ENCODE measurements around the gene PLA2G4D. TPM values are rescaled to one million over a fixed set of nuclear protein-coding genes. Genes with fewer than 3 reads are reported as not detected.

The PLA2G4D gene
- total RNA-seq, 1 experiment from 2014 or later = 0.34 TPM

DNA sequence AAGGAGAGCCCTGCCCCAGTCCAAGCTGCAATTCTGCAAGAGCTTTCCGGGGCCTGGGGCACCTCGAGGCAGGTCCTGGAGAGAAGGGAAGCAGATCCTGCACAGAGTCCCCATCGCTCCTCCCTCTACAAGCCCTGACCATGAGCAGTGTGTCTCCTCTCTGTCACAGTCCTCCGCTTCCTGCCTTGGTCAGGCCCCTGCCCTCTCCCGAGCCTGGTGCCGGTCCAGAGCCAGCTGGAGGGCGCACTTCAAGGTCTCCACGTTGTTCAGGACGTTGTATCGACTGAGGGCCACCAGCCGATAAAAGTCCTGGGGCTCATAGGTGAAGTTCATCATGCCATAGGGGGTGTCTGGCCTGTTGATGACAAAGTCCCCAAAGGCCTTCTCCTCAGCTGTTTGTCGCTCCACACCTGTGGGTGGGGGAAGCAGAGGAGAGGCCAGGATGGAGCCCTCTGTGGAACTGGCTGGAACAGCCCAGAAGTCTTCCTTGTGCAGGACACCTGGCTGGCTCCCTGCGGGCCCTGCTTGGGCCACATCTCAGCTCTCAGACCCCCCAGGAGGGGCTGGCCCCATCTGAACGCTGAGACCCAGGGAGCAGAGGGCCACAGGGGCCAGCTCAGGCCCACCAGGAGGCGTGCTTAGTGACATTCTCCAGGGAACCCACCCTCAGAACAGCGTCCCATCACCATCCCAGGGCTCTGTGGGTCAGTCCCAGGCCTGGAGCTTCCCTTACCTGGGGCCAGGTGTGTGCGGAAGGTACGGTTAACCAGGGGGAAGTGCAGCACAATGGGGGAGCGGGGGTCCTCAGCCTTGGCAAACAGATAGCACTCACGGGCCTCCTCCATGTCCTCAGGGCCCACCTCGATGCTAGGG is 47.7 kb upstream of the PLA2G4D start (continued):
- TF ChIP-seq REST (IDR thresholded peaks at IDR 0.05; ENCODE audit: low read depth) = no peak

GRCh38 chr15:42141246-42141645 is 46.9 kb upstream of the PLA2G4D start:
- no peaks in the 10 kb centered on the region for H3K36me3 ChIP-seq (ENCODE audit: control insufficient read depth in 1 of 2, insufficient read depth in 2 of 2, low read length in 2 of 2)
- TF ChIP-seq EGR1 (IDR thresholded peaks at IDR 0.05; ENCODE audit: low read depth) (no peak), MAX (IDR thresholded peaks at IDR 0.05) (no peak), CEBPB (IDR thresholded peaks at IDR 0.05; ENCODE audit: low read depth) (no peak), ELF1 (IDR thresholded peaks at IDR 0.05; ENCODE audit: borderline replicate concordance, low read depth) (no peak), YY1 (IDR thresholded peaks at IDR 0.05; ENCODE audit: extremely low read depth, insufficient replicate concordance, low read depth, low read length) (no peak), RAD21 (IDR thresholded peaks at IDR 0.05; ENCODE audit: low read depth) (no peak), FOSL1 (IDR thresholded peaks at IDR 0.05; ENCODE audit: low read depth) (no peak), POLR2A (IDR thresholded peaks at IDR 0.05; ENCODE audit: borderline replicate concordance, extremely low read depth, insufficient read depth, insufficient read length) (no peak), SP1 (IDR thresholded peaks at IDR 0.05; ENCODE audit: low read depth) (no peak), SIN3A (IDR thresholded peaks at IDR 0.05; ENCODE audit: low read depth) (no peak), CBX3 (IDR thresholded peaks at IDR 0.05; ENCODE audit: low read depth) (no peak), JUND (IDR thresholded peaks at IDR 0.05) (no peak)
- TF ChIP-seq, protein P1, sequence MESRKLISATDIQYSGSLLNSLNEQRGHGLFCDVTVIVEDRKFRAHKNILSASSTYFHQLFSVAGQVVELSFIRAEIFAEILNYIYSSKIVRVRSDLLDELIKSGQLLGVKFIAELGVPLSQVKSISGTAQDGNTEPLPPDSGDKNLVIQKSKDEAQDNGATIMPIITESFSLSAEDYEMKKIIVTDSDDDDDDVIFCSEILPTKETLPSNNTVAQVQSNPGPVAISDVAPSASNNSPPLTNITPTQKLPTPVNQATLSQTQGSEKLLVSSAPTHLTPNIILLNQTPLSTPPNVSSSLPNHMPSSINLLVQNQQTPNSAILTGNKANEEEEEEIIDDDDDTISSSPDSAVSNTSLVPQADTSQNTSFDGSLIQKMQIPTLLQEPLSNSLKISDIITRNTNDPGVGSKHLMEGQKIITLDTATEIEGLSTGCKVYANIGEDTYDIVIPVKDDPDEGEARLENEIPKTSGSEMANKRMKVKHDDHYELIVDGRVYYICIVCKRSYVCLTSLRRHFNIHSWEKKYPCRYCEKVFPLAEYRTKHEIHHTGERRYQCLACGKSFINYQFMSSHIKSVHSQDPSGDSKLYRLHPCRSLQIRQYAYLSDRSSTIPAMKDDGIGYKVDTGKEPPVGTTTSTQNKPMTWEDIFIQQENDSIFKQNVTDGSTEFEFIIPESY (IDR thresholded peaks at IDR 0.05; ENCODE audit: extremely low read depth, insufficient replicate concordance, low read length) = no peak
- TF ChIP-seq, protein P2, sequence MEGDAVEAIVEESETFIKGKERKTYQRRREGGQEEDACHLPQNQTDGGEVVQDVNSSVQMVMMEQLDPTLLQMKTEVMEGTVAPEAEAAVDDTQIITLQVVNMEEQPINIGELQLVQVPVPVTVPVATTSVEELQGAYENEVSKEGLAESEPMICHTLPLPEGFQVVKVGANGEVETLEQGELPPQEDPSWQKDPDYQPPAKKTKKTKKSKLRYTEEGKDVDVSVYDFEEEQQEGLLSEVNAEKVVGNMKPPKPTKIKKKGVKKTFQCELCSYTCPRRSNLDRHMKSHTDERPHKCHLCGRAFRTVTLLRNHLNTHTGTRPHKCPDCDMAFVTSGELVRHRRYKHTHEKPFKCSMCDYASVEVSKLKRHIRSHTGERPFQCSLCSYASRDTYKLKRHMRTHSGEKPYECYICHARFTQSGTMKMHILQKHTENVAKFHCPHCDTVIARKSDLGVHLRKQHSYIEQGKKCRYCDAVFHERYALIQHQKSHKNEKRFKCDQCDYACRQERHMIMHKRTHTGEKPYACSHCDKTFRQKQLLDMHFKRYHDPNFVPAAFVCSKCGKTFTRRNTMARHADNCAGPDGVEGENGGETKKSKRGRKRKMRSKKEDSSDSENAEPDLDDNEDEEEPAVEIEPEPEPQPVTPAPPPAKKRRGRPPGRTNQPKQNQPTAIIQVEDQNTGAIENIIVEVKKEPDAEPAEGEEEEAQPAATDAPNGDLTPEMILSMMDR (IDR thresholded peaks at IDR 0.05 in 2 of 3, conservative IDR thresholded peaks at IDR 0.05 in 1 of 3; ENCODE audit: borderline replicate concordance in 1 of 3, insufficient read depth in 1 of 3, low read depth in 2 of 3, low read length in 2 of 3) = no peak
- TF ChIP-seq, protein P3, sequence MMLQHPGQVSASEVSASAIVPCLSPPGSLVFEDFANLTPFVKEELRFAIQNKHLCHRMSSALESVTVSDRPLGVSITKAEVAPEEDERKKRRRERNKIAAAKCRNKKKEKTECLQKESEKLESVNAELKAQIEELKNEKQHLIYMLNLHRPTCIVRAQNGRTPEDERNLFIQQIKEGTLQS (IDR thresholded peaks at IDR 0.05) = no peak

More at GRCh38 chr15:42141246-42141645, 46.9 kb upstream of the PLA2G4D start:
- Histone ChIP-seq H3K27ac (ENCODE audit: low read depth, low read length) (no peak overlapping the region), H3K9ac (ENCODE audit: low read length) (no peak overlapping the region), H2AFZ (ENCODE audit: low read depth, low read length, poor library complexity, severe bottlenecking) (no peak overlapping the region), H3K27me3 (ENCODE audit: insufficient read depth, low read length) (no peaks in the 10 kb centered on the region; the same call in 1 of the 2 replicates), H3K79me2 (ENCODE audit: insufficient read depth, low read length) (no peaks in the 10 kb centered on the region), H4K20me1 (ENCODE audit: insufficient read depth) (no peaks in the 10 kb centered on the region), H3K4me2 (ENCODE audit: low read length) (no peak overlapping the region), H3K9me2 (ENCODE audit: insufficient read depth) (no peaks in the 10 kb centered on the region), H3K4me1 (ENCODE audit: control insufficient read depth in 1 of 2, insufficient read depth in 2 of 2, low read length in 2 of 2) (no peaks in the 10 kb centered on the region), H3K9me3 (ENCODE audit: control insufficient read depth in 1 of 2, insufficient read depth in 1 of 2, low read depth in 1 of 2, low read length in 2 of 2) (no peaks in the 10 kb centered on the region), H3K4me3 (replicated peaks in 1 of 2; ENCODE audit: low read depth in 1 of 2, low read length in 2 of 2) (no peak overlapping the region)
- intact Hi-C loops (cut with micrococcal nuclease) = no loop called here
- BruUV-seq (replicated peaks) = no TSS peak
- DNase-seq (ENCODE audit: low read depth, low spot score) = no peak
- ATAC-seq = no peak
- ChIA-PET POLR2A (no interaction called here), RAD21 (ENCODE audit: low non-redundant PET in 1 of 2, low total read pairs in 2 of 2, uncharacterized antibody in 2 of 2, unreplicated experiment in 2 of 2) (no interaction called here), CTCF (no interaction called here)
